Epithelial cell of proximal tubule (primary cell): ENCODE measurements around the gene ULBP3. TPM values are rescaled to one million over a fixed set of nuclear protein-coding genes. Genes with fewer than 3 reads are reported as not detected.

ENCODE experiments used
- DNase-seq: peaks from one replicate; pipeline ENCODE4 v3.0.0-alpha.2; 2011; ENCODE audit warnings: low read depth
- H3K4me3 ChIP-seq: 2 replicates; pipeline ENCODE4 v1.5.1; 2011; ENCODE audit warnings: low read depth, mild to moderate bottlenecking, low read length
- total RNA-seq: library from RNA; depleted of rRNA; stranded (reverse); fragments of >200 nt; gene quantifications from 2 replicates; pipeline ENCODE4 v1.2.3, GENCODE V29; 2015
- TF ChIP-seq, protein P1 (sequence below): conservative IDR thresholded peaks from 2 replicates; pipeline ENCODE4 v1.5.1; 2012; ENCODE audit warnings: low read depth, mild to moderate bottlenecking, low read length

ULBP3 gene
- total RNA-seq, 1 donor from 2014 or later, result 8.2 TPM

- no peak for DNase-seq
- TF ChIP-seq, protein P1, sequence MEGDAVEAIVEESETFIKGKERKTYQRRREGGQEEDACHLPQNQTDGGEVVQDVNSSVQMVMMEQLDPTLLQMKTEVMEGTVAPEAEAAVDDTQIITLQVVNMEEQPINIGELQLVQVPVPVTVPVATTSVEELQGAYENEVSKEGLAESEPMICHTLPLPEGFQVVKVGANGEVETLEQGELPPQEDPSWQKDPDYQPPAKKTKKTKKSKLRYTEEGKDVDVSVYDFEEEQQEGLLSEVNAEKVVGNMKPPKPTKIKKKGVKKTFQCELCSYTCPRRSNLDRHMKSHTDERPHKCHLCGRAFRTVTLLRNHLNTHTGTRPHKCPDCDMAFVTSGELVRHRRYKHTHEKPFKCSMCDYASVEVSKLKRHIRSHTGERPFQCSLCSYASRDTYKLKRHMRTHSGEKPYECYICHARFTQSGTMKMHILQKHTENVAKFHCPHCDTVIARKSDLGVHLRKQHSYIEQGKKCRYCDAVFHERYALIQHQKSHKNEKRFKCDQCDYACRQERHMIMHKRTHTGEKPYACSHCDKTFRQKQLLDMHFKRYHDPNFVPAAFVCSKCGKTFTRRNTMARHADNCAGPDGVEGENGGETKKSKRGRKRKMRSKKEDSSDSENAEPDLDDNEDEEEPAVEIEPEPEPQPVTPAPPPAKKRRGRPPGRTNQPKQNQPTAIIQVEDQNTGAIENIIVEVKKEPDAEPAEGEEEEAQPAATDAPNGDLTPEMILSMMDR, result no peak
- no peak overlapping the region for H3K4me3 ChIP-seq
Measured at GRCh38 chr6:150090328-150090727, 21.4 kb upstream of the ULBP3 start.

DNA sequence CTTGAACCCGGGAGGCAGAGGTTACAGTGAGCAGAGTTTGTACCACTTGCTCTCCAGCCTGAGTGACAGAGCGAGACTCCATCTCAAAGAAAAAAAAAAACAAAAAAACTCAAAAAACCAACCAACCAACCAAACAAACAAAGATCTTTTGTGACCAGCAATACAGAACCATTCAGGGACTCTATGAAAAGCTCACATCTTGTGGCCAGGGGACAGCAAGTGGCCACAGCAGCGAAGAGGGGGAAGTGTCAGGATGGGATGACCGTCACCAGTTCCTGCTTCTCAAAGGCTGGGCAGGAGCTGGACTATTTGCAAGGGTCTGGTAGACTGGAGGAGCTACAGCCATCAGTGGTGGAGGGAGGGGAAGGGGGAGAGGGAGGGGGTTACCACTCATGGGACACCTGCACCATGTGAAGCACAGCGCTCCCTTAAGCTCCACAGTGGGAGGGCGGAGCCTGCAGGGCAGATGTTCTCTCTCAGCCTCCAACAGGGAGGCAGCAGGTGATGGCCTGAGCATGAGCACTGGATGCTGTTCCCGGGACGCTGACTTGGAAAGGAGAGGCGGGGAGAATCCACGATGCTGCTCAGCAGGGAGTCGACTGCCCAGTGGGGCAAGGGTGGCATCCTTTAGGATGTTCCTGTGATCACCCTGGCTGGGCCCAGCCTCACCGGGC lies 19.7 kb upstream of the ULBP3 start:
- TF ChIP-seq, protein P1, result no peak
- H3K4me3 ChIP-seq, result no peak overlapping the region
- DNase-seq, result no peak

DNA sequence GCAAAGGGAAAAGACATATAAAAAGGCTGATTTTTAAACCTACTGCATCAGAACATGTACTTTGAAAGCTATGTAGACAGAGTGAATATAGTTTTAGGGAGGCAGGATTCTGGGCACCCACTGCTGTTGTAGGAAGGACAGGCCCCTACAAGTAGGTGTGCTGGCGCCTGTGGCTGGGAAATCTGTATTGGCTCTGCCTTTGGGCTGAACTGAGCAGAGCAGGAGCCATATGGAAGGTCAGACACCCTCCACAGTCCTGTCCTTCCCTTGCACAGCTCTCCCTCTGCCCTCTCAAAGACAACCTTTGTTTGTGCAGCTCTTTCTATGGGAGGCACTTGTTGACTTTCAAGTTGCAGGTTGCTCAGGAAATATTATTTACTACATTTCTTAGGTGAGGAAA lies 18.4 kb upstream of the ULBP3 start:
- TF ChIP-seq, protein P1, result no peak

DNA sequence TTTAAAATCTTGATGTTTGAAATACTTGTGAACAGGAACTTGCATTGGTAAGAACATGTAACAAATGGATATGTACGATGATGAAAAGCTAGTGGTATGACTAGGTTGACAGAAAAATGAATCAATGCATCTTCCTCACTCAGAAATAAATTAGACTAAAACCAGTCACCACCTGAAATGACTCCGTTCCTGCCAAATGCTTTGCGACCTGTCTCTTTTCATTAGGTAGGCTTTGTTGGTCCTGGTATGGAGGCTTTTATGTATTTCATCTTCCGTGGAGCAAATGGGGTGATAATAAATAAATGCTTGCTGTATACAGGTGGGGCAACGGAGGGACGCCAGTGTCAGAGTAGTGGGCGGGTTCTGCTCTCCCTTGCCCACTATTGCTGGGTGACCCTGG lies 17.1 kb upstream of the ULBP3 start:
- no peak for DNase-seq
- H3K4me3 ChIP-seq, result no peak overlapping the region
- TF ChIP-seq, protein P1, result no peak

More for the DNA sequence above, 18.4 kb upstream of the ULBP3 start:
- no peak for DNase-seq
- H3K4me3 ChIP-seq, result no peak overlapping the region

DNA sequence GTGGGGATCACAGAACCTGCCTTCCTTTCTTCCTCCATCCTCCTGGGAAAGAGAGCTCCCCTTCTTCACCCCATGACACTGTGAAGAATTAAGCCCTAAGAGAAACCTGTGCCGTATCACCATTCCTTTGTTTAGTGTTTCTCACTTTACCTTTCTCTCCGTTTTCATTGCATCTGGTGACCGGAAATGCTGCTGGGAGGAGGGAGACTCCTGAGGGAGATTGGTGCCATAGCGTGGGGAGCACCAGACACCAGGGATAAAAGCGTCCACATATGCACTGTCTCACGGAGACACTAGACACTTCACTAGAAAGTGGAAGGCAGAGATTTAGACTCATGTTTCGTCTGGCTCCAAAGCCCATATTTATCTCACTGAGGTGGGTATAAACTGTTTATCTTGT lies 15.5 kb upstream of the ULBP3 start:
- DNase-seq, result no peak
- no peak overlapping the region for H3K4me3 ChIP-seq
- TF ChIP-seq, protein P1, result no peak

DNA sequence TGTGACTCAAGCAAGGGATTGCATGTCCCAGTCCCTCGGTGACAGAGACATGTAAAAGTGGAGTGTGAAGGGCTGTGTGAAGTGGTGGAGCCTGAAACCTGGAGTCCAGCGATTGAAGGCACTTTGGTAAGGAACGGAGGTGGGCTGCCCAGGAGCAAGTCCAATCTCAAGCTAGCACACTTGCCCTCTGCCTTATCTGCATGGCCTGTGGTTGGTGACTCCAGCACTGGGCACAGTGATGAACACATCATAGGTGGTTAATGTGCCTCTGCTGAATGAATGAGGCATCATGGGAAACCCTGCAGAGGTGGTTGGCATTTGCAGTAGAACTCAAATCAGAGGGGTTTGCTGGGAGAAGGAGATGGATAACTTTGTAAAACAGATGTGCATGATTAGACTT lies 14.9 kb upstream of the ULBP3 start:
- H3K4me3 ChIP-seq, result no peak overlapping the region
- TF ChIP-seq, protein P1, result no peak
- no peak for DNase-seq

DNA sequence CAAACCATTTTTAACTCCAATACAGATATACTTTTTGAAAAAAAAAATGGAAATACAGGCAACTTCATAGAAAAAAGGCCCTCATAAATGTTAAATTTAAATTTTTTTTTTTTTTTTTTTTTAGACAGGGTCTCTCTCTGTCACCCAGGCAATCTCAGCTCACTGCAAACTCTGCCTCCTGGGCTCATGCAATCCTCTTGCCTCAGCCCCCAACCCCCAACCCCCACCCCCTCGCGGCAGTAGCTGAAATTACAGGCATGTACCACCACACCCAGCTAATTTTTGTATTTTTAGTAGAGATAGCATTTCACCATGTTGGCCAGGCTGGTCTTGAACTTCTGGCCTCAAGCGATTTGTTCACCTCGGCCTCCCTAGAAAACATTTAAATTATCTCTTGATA lies 12.8 kb upstream of the ULBP3 start:
- no peak overlapping the region for H3K4me3 ChIP-seq
- TF ChIP-seq, protein P1, result no peak
- no peak for DNase-seq
